Keratinocyte (primary cell): ENCODE data around the gene BLZF1. TPM values are rescaled to one million over a fixed set of nuclear protein-coding genes. Genes with fewer than 3 reads are reported as not detected.

Experiments used
- DNase-seq: peaks from one replicate; pipeline ENCODE4 v3.0.0-alpha.2; 2011; ENCODE audit warnings: low read depth, missing footprints, low spot score
- FAIRE-seq: peaks from 2 replicates; lab custom pipeline; 2011; peaks lifted over from hg19 to GRCh38; lab: Jason Lieb, UNC
- H2AFZ ChIP-seq: 2 replicates; pipeline ENCODE4 v1.6.0; 2012; ENCODE audit warnings: low read length, control low read depth, inconsistent platforms; ENCODE audit not compliant: control insufficient read depth
- H3K27ac ChIP-seq: 2 replicates; pipeline ENCODE4 v1.5.1; 2011; ENCODE audit warnings: low read length; ENCODE audit not compliant: control insufficient read depth, insufficient read depth
- H3K27me3 ChIP-seq: 3 replicates; pipeline ENCODE4 v1.6.0; 2011; ENCODE audit warnings: low read length; ENCODE audit not compliant: control insufficient read depth, insufficient read depth; ENCODE audit errors: extremely low read depth
- H3K36me3 ChIP-seq, 2 experiments: 2 replicates in 1 of 2; 3 replicates in 1 of 2; pipeline ENCODE4 v1.5.1; 2011; ENCODE audit warnings: low read length in 2 of 2, mild to moderate bottlenecking in 1 of 2; ENCODE audit not compliant: control insufficient read depth in 2 of 2, insufficient read depth in 2 of 2; ENCODE audit errors: extremely low read depth in 1 of 2
- H3K4me1 ChIP-seq: 3 replicates; pipeline ENCODE4 v1.5.1; 2011; ENCODE audit warnings: low read length; ENCODE audit not compliant: control insufficient read depth, insufficient read depth; ENCODE audit errors: extremely low read depth
- H3K4me2 ChIP-seq: 3 replicates; pipeline ENCODE4 v1.6.0; 2011; ENCODE audit warnings: low read depth, low read length; ENCODE audit not compliant: control insufficient read depth, insufficient read depth; ENCODE audit errors: extremely low read depth
- H3K4me3 ChIP-seq, 3 experiments: fragments of 200-600 bp in 1 of 3; sonication (generic) in 1 of 3; 2 replicates in 2 of 3; 3 replicates in 1 of 3; pipeline ENCODE4 v1.5.1; 2011 to 2016; ENCODE audit warnings: low read length in 3 of 3, mild to moderate bottlenecking in 3 of 3, control low read depth in 2 of 3, inconsistent platforms in 1 of 3, low read depth in 1 of 3, mixed read lengths in 1 of 3, mixed run types in 1 of 3, moderate library complexity in 1 of 3; ENCODE audit not compliant: control insufficient read depth in 2 of 3, insufficient read depth in 2 of 3; ENCODE audit errors: extremely low read depth in 1 of 3
- H3K79me2 ChIP-seq: 2 replicates; pipeline ENCODE4 v1.6.0; 2012; ENCODE audit warnings: low read length; ENCODE audit not compliant: control insufficient read depth, insufficient read depth
- H3K9ac ChIP-seq: 3 replicates; pipeline ENCODE4 v1.6.0; 2011; ENCODE audit warnings: low read length; ENCODE audit not compliant: control insufficient read depth, insufficient read depth; ENCODE audit errors: extremely low read depth
- H3K9me1 ChIP-seq: 3 replicates; pipeline ENCODE4 v1.6.0; 2011; ENCODE audit warnings: low read length; ENCODE audit not compliant: control insufficient read depth, insufficient read depth; ENCODE audit errors: extremely low read depth
- H3K9me3 ChIP-seq: 2 replicates; pipeline ENCODE4 v1.5.1; 2012; ENCODE audit warnings: low read depth, low read length; ENCODE audit not compliant: control insufficient read depth
- H4K20me1 ChIP-seq: 3 replicates; pipeline ENCODE4 v1.6.0; 2011; ENCODE audit warnings: low read length; ENCODE audit not compliant: control insufficient read depth, insufficient read depth; ENCODE audit errors: extremely low read depth
- EZH2 ChIP-seq: IDR thresholded peaks from one replicate; pipeline ENCODE4 v1.6.1; 2012; ENCODE audit warnings: inconsistent platforms, mild to moderate bottlenecking, low read length, moderate library complexity
- dilution Hi-C: fragments of 300-500 bp; cut with MboI; formaldehyde crosslinking; loops from one replicate; pipeline ENCODE4 v1.7.0; 2020; ENCODE audit warnings: low sequenced_read_pairs; ENCODE audit not compliant: extremely low pct_ligation_motif_present
- polyA plus RNA-seq, 5 experiments: library from polyadenylated mRNA; depleted of rRNA in 3 of 5; stranded (reverse) in 3 of 5; stranded (forward) in 1 of 5; unstranded in 1 of 5; fragments of >200 nt; gene quantifications; 1 replicate in 1 of 5; 2 replicates in 3 of 5; 3 replicates in 1 of 5; pipeline versions ENCODE4 v1.2.1 to v1.2.3, GENCODE V29; 2011 to 2012; ENCODE audit warnings: missing spikeins in 2 of 5, low read depth in 1 of 5, low replicate concordance in 1 of 5
- TF ChIP-seq, protein P1 (sequence below), 3 experiments: IDR thresholded peaks in 1 of 3; conservative IDR thresholded peaks in 1 of 3; optimal IDR thresholded peaks in 1 of 3; 2 replicates in 2 of 3; 3 replicates in 1 of 3; pipeline versions ENCODE3 to v1.5.1; 2011; ENCODE audit warnings: low read length in 3 of 3, mild to moderate bottlenecking in 3 of 3, moderate library complexity in 2 of 3, control low read depth in 1 of 3, inconsistent platforms in 1 of 3; ENCODE audit not compliant: insufficient read depth in 2 of 3; ENCODE audit errors: extremely low read depth in 1 of 3

BLZF1 gene
- polyA plus RNA-seq, 1 donor (not counting 4 experiments of a cell fraction or from before 2014, with no cell fraction given), result 50.9 TPM

DNA sequence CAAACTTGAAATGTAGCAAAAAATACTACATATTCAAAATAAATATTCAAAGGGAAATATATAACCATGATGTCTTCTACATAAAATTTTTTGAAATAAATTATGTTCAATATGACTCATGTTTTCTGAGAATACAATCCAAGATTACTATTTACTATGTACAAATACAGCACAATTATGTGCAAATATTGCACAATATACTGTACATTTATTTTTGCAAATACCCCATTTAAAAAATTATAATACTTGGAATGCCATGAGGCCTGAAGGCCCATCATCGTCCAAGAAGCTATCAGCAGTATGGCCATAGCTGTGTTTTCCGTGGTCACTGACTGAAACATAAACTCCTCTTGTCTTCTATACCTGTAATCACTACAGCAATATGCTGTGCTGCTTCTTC lies 47.0 kb downstream of the BLZF1 start:
- no peak overlapping the region for H2AFZ ChIP-seq
- no peak overlapping the region for H3K4me2 ChIP-seq
- H3K9me3 ChIP-seq, result no peaks in the 10 kb centered on the region
- H3K4me1 ChIP-seq, result no peaks in the 10 kb centered on the region
- FAIRE-seq (no peak), DNase-seq (no peak)
- H3K79me2 ChIP-seq, result no peaks in the 10 kb centered on the region
- no peak overlapping the region for H3K4me3 ChIP-seq
- TF ChIP-seq EZH2, result no peak
- TF ChIP-seq, protein P1, sequence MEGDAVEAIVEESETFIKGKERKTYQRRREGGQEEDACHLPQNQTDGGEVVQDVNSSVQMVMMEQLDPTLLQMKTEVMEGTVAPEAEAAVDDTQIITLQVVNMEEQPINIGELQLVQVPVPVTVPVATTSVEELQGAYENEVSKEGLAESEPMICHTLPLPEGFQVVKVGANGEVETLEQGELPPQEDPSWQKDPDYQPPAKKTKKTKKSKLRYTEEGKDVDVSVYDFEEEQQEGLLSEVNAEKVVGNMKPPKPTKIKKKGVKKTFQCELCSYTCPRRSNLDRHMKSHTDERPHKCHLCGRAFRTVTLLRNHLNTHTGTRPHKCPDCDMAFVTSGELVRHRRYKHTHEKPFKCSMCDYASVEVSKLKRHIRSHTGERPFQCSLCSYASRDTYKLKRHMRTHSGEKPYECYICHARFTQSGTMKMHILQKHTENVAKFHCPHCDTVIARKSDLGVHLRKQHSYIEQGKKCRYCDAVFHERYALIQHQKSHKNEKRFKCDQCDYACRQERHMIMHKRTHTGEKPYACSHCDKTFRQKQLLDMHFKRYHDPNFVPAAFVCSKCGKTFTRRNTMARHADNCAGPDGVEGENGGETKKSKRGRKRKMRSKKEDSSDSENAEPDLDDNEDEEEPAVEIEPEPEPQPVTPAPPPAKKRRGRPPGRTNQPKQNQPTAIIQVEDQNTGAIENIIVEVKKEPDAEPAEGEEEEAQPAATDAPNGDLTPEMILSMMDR (optimal IDR thresholded peaks at IDR 0.05 in 1 of 3, IDR thresholded peaks at IDR 0.05 in 1 of 3, conservative IDR thresholded peaks at IDR 0.05 in 1 of 3; ENCODE audit: extremely low read depth in 1 of 3, insufficient read depth in 2 of 3, low read length in 3 of 3), result no peak
- no peaks in the 10 kb centered on the region for H4K20me1 ChIP-seq
- dilution Hi-C loops, result no loop called here
- no peaks in the 10 kb centered on the region for H3K36me3 ChIP-seq
- no peaks in the 10 kb centered on the region for H3K27me3 ChIP-seq
- no peak overlapping the region for H3K9ac ChIP-seq
- no peak overlapping the region for H3K27ac ChIP-seq
- no peaks in the 10 kb centered on the region for H3K9me1 ChIP-seq

DNA sequence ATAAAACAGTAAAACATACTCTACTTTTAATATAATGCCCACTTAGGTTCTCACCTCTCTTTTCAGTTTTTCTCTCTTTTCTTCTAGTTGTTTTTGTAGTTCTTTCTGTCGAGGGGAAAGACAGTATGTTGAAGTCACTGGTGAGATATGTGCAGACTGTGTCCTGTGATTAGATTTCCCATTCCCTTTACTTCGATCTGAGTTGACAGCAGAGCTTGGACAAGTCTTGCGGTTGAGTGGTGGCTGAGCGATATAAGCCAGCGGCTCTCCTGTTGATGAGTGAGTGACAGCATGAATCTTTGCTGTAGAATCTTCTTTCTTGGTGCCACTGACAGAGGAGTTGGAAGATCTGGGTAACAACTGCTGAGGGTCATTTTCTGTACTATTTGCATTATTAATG lies 53.3 kb downstream of the BLZF1 start:
- Histone ChIP-seq H3K9me3 (no peaks in the 10 kb centered on the region), H3K4me1 (no peaks in the 10 kb centered on the region), H3K9me1 (no peaks in the 10 kb centered on the region), H3K79me2 (no peaks in the 10 kb centered on the region), H3K9ac (no peak overlapping the region), H2AFZ (no peak overlapping the region), H3K4me2 (no peak overlapping the region), H3K36me3 (no peaks in the 10 kb centered on the region), H4K20me1 (no peaks in the 10 kb centered on the region), H3K4me3 (no peak overlapping the region), H3K27me3 (peaks cover 15% of the 10 kb centered on the region), H3K27ac (no peak overlapping the region)
- dilution Hi-C loops, result no loop called here
- TF ChIP-seq, protein P1 (optimal IDR thresholded peaks at IDR 0.05 in 1 of 3, IDR thresholded peaks at IDR 0.05 in 1 of 3, conservative IDR thresholded peaks at IDR 0.05 in 1 of 3; ENCODE audit: extremely low read depth in 1 of 3, insufficient read depth in 2 of 3, low read length in 3 of 3), result no peak
- no peak for TF ChIP-seq EZH2
- no peak for FAIRE-seq
- DNase-seq, result no peak
